GM18867 (cell line): ENCODE results near the gene BTBD19.
"Not testable (repeated sequence)": the region's sequence is repeated elsewhere in the genome, so short reads cannot be mapped to it uniquely, and the experiment has no call there.

Source experiments
- ATAC-seq: cut with Tn5 transposase; IDR thresholded peaks from one replicate; pipeline ENCODE4 v1.9.1; 2021; ENCODE audit warnings: mild to moderate bottlenecking, moderate library complexity; ENCODE audit not compliant: unreplicated experiment

BTBD19 gene

DNA sequence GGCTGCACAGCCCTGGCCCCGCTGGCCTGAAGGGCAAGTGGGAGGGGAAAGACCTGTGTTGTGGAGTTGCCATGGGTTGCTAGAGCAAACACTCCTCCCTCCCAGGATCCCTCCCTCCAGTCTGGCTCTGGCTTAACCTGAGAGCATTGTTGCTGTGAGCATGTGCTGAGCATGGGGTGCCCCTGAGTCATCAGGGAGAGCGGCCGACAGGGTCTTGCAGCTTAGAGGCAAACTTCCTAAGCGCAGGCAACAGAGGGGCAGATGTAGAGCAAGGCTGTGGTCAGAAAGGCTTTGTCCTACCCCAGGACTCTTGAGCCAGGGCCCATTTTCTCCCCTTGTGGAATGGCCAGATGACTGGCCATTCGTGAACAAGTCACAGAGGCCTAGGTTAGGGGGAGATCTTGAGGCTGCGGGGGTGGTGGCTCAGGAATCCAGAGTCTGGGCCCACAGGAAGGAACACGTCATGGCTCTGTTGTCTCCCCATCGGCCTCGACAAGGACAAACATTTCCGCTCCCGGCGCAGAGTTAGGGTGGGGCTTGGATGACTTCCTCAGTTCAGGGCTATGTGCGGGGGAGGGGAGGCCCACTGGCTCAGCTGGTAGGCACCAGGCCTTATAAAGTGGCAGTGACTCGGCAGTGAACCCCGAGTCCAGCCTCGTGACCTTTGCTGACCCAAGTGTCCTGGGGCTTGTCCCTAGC is 810 bp upstream of the BTBD19 start:
- no peak for ATAC-seq

DNA sequence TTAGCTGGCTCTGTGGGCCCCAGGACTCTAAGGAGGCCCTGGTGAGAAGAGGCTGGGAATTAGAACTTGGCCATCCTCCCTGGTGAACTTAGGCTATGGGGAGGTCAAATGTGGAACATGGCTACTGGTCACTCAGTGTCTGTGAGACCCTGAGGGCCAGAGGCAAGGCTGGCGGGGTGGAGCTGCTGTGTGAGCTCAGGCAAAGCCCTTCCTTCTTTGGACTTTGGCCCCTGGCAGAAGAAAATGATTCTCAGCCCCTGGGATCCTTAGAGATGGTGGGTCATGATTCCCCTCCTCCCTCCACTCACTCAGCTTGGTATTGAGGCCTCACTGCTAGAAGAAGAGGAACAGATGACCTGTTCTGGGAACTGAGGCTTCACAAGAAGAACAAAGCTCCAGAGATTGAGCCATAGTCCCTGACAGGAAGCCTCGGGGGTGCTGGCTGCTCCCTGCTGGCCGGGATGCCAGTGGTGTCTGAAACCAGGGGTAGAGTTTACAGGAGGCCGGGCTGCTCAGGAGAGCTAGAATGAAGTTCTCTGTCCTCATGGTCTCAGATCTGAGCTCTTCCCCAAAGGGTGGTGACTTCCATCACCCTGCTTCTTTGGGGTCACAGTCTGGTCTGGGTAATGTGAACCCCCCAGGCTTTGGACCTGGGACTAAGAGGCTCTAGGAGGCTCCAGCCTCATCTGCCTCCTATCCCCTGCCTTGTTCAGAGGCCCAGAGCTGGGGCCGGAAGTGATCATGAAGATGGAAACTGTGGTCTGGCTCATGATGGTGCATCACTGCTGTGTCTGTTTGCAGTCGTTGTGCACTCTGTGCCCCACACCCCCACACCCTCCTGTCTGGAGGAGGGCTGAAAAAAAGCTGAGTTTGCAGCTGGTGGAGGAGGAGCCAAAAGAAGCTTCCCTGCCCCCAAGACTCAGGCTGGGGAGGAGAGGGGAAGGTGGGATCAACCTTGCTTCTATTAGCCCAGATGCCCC is 905 bp downstream of the BTBD19 start:
- ATAC-seq = no peak

DNA sequence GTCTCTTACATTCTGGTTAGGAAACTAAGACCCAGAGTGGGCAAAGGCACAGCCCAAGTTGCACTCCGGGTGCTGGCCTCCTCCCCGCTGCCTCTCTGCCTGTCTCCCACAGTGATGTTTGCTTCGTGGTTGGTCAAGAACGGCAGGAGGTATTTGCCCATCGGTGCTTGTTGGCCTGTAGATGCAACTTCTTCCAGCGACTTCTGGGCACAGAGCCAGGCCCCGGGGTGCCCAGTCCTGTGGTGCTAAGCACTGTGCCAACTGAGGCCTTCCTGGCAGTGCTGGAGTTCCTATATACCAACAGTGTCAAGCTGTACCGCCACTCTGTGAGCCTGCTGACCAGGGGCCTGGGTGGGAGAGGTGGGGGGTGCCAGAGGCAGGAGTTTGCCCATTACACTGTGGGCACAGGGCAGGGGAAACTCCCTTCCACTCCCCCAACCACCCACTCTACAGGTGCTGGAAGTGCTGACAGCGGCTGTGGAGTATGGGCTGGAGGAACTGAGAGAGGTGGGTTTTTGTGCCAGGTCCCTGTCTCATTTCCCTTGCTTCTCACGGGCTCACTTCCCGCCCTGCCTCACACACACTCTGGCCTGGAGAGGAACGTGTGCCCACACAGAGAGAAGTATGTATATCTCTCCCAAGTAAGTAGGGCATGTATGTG is 1.9 kb downstream of the BTBD19 start:
- no peak for ATAC-seq

DNA sequence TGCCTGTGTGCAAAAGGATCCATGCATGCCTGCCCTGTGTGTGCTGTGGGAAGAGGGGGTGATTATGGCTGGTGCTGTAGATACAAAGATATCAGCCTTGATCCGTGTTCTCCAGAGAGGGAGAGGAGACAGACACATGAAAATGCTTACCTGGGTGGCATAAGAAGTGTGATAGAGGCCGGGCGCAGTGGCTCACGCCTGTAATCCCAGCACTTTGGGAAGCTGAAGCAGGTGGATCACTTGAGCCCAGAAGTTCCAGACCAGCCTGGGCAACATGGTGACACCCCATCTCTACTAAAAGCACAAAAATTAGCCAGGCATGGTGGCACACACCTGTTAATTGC is 2.4 kb downstream of the BTBD19 start:
- not testable (repeated sequence) for ATAC-seq

DNA sequence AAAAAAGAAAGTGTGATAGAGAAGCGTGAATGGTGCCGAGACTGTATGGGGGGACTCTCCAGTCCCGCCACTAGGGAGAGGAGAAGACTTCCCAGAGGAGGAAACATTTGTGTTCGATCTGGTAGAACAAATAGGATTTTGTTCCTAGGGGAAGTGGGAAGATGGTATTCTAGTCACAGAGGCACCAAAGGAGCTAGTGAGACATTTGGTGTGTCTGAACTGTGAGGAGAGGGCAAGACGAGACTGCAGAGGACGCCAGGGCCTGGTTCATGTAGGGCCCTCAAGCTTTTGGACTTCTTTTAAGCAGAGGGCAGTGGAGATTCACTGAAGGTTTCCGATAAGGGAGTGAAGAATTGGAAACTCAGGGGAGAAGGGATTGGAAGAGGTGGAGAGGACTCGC is 2.9 kb downstream of the BTBD19 start:
- ATAC-seq = no peak

GRCh38 chr1:44812822-44813543 is 4.7 kb downstream of the BTBD19 start:
- ATAC-seq = no peak

DNA sequence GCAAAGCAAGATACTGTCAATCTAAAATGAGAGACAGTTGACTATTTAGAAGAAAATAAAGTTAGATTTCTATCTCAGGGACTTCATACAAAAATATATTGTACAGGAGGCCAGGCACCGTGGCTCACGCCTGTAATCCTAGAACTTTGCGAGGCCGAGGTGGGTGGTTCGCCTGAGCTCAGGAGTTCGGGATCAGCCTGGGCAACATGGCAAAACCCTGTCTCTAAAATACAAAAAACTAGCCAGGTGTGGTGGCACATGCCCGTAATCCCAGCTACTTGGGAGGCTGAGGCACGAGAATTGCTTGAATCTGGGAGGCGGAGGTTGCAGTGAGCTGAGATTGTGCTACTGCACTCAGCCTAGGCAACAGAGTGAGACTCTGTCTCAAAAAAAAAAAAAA is 7.6 kb downstream of the BTBD19 start:
- not testable (repeated sequence) for ATAC-seq

DNA sequence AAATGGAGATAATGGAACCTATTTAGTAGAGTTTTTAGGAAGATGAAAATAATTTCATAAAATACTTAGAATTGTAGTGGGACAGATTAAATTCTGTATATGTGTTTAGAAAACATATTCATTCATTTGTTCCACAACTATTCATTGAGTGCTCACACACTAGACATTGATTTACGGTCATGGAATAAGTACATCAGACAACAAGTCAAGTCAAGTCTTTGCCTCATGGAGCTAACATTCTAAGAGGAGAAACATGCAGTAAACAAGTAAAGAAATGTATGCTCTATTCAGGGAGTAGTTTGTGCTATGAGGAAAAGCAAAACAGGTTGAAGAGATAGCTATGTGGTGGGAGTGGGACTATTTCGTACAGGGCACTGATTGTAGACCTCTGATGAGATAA is 9.0 kb downstream of the BTBD19 start:
- ATAC-seq = no peak

GRCh38 chr1:44817771-44818495 is 9.6 kb downstream of the BTBD19 start:
- ATAC-seq = no peak

GRCh38 chr1:44819196-44819607 is 10.9 kb downstream of the BTBD19 start:
- ATAC-seq = no peak

- ATAC-seq = peak; percentile 82
Observed at GRCh38 chr1:44819608-44820327, 11.4 kb downstream of the BTBD19 start.

- no peak for ATAC-seq
Observed at GRCh38 chr1:44820328-44821239, 12.3 kb downstream of the BTBD19 start.

GRCh38 chr1:44821240-44821715 is 13.0 kb downstream of the BTBD19 start:
- no peak for ATAC-seq

GRCh38 chr1:44822131-44822701 is 13.9 kb downstream of the BTBD19 start:
- no peak for ATAC-seq

- no peak for ATAC-seq
Observed at GRCh38 chr1:44822981-44823451, 14.7 kb downstream of the BTBD19 start.

- ATAC-seq = not testable (repeated sequence)
Observed at GRCh38 chr1:44824392-44824791, 16.1 kb downstream of the BTBD19 start.

- no peak for ATAC-seq
Observed at GRCh38 chr1:44826375-44827196, 18.3 kb downstream of the BTBD19 start.
